Stomach (tissue), 9 donors: ENCODE data around the gene SUCLG2. TPM values are rescaled to one million over a fixed set of nuclear protein-coding genes. Genes with fewer than 3 reads are reported as not detected.

ENCODE experiments used
- DNase-seq, 2 donors: peaks; one replicate each; pipeline versions ENCODE4 v3.0.0 to v3.0.0-alpha.2; 2013 to 2019
- H3K27ac ChIP-seq, 5 donors: fragments of 200-600 bp in 4 of 5; sonication (generic) in 4 of 5; one replicate each; pipeline ENCODE4 v1.5.1; 2013 to 2019; ENCODE audit warnings: mild to moderate bottlenecking in 1 of 5, moderate library complexity in 1 of 5
- H3K27me3 ChIP-seq, 3 donors: fragments of 200-600 bp; sonication (generic); one replicate each; pipeline ENCODE4 v1.5.1; 2017 to 2019; ENCODE audit warnings: mixed run types in 1 of 3
- H3K36me3 ChIP-seq, 4 donors: fragments of 200-600 bp; sonication (generic); 1 replicate in 3 of 4; 2 replicates in 1 of 4; pipeline ENCODE4 v1.5.1; 2016 to 2019
- H3K4me1 ChIP-seq, 4 donors: fragments of 200-600 bp; sonication (generic); one replicate each; pipeline ENCODE4 v1.5.1; 2016 to 2019
- H3K4me3 ChIP-seq, 4 donors: fragments of 200-600 bp; sonication (generic) in 3 of 4; one replicate each; pipeline ENCODE4 v1.5.1; 2016 to 2019; ENCODE audit warnings: mild to moderate bottlenecking in 1 of 4
- H3K9me3 ChIP-seq, 4 donors: fragments of 200-600 bp; sonication (generic); one replicate each; pipeline ENCODE4 v1.5.1; 2016 to 2019
- EP300 ChIP-seq: sonication (generic); formaldehyde crosslinking; IDR thresholded peaks from one replicate; pipeline ENCODE4 v1.6.1; 2017; ENCODE audit warnings: antibody characterized with exemption
- POLR2A ChIP-seq, 4 donors: fragments of 450-650 bp; IDR thresholded peaks; one replicate each; pipeline ENCODE4 v1.6.1; 2016; ENCODE audit warnings: antibody characterized with exemption in 4 of 4, control low read depth in 2 of 4, mild to moderate bottlenecking in 1 of 4, moderate library complexity in 1 of 4
- POLR2AphosphoS5 ChIP-seq, 3 donors: sonication (generic); formaldehyde crosslinking; IDR thresholded peaks; one replicate each; pipeline ENCODE4 v1.6.1; 2016; ENCODE audit warnings: antibody characterized with exemption in 3 of 3
- WGBS, 5 donors: extraction: QIAGEN DNeasy Blood & Tissue Kit in 3 of 5; methylation state at CpG; one replicate each; pipeline versions ENCODE4 v1.1.5 to v1.1.7; 2013 to 2018; 5-methylcytosine and 5-hydroxymethylcytosine counted together
- intact Hi-C: fragments of 100-400 bp; cut with DNase I; formaldehyde crosslinking; loops from one replicate; pipeline ENCODE4 v1.15.1; 2023; ENCODE audit warnings: low total_unique reads
- polyA plus RNA-seq, 3 donors: library from polyadenylated mRNA; stranded (reverse); fragments of 200-250 nt; gene quantifications; one replicate each; pipeline ENCODE4 v1.2.3, GENCODE V29; 2013
- total RNA-seq, 5 donors: library from RNA; depleted of rRNA; stranded (reverse); fragments of >200 nt; gene quantifications; one replicate each; pipeline versions ENCODE4 v1.1.0 to v1.2.3, GENCODE V29; 2014 to 2016
- TF ChIP-seq, protein P1 (sequence below), 7 experiments: fragments of 450-650 bp in 4 of 7; fragments of 200-600 bp in 3 of 7; sonication (generic) in 3 of 7; IDR thresholded peaks; one replicate each; pipeline ENCODE4 v1.5.1; 2016 to 2019; ENCODE audit warnings: antibody characterized with exemption in 7 of 7, control low read depth in 2 of 7, mild to moderate bottlenecking in 1 of 7
- donor health status: healthy with polysubstance abuse.
- donor health status: Bipolar disorder and iron deficiency.
- donor health status: healthy.

The SUCLG2 gene
- total and polyA plus RNA-seq, 8 donors = 30.9 to 174 (median 74.9) TPM

GRCh38 chr3:67688231-67688630 lies 33.8 kb upstream of the SUCLG2 start:
- DNase-seq = no peak
- no peaks in the 10 kb centered on the region for H3K4me1 ChIP-seq
- 93 to 99% (median 93%) methylated on average over 2 of the region's 2 CpGs for WGBS, 5 donors
- H3K27ac ChIP-seq = no peak overlapping the region
- no peak overlapping the region for H3K4me3 ChIP-seq
- no peaks in the 10 kb centered on the region for H3K9me3 ChIP-seq
- H3K27me3 ChIP-seq = no peaks in the 10 kb centered on the region
- TF ChIP-seq POLR2AphosphoS5 (IDR thresholded peaks at IDR 0.05) (no peak), POLR2A (IDR thresholded peaks at IDR 0.05) (no peak), EP300 (no peak)
- TF ChIP-seq, protein P1, sequence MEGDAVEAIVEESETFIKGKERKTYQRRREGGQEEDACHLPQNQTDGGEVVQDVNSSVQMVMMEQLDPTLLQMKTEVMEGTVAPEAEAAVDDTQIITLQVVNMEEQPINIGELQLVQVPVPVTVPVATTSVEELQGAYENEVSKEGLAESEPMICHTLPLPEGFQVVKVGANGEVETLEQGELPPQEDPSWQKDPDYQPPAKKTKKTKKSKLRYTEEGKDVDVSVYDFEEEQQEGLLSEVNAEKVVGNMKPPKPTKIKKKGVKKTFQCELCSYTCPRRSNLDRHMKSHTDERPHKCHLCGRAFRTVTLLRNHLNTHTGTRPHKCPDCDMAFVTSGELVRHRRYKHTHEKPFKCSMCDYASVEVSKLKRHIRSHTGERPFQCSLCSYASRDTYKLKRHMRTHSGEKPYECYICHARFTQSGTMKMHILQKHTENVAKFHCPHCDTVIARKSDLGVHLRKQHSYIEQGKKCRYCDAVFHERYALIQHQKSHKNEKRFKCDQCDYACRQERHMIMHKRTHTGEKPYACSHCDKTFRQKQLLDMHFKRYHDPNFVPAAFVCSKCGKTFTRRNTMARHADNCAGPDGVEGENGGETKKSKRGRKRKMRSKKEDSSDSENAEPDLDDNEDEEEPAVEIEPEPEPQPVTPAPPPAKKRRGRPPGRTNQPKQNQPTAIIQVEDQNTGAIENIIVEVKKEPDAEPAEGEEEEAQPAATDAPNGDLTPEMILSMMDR (IDR thresholded peaks at IDR 0.05) = no peak
- H3K36me3 ChIP-seq = no peaks in the 10 kb centered on the region
- intact Hi-C loops = no loop called here

GRCh38 chr3:67686069-67686468 lies 31.7 kb upstream of the SUCLG2 start:
- no peaks in the 10 kb centered on the region for H3K4me1 ChIP-seq
- H3K4me3 ChIP-seq = no peak overlapping the region
- no peak overlapping the region for H3K27ac ChIP-seq
- TF ChIP-seq POLR2AphosphoS5 (IDR thresholded peaks at IDR 0.05) (no peak), POLR2A (IDR thresholded peaks at IDR 0.05) (no peak), EP300 (no peak)
- TF ChIP-seq, protein P1 (IDR thresholded peaks at IDR 0.05) = no peak
- intact Hi-C loops = no loop called here
- no peaks in the 10 kb centered on the region for H3K27me3 ChIP-seq
- DNase-seq = no peak
- 85 to 95% (median 92%) methylated on average over 8 of the region's 8 CpGs for WGBS, 5 donors
- no peaks in the 10 kb centered on the region for H3K9me3 ChIP-seq
- no peaks in the 10 kb centered on the region for H3K36me3 ChIP-seq

- no peak overlapping the region for H3K27ac ChIP-seq
- no peak overlapping the region for H3K4me3 ChIP-seq
- no peaks in the 10 kb centered on the region for H3K36me3 ChIP-seq
- WGBS, 5 donors = 66 to 80% (median 76%) methylated on average over 1 of the region's 1 CpG
- H3K27me3 ChIP-seq = no peaks in the 10 kb centered on the region
- no peaks in the 10 kb centered on the region for H3K4me1 ChIP-seq
- no peaks in the 10 kb centered on the region for H3K9me3 ChIP-seq
- TF ChIP-seq, protein P1 (IDR thresholded peaks at IDR 0.05) = no peak
- no peak for TF ChIP-seq POLR2AphosphoS5 (IDR thresholded peaks at IDR 0.05)
- TF ChIP-seq EP300 = no peak
- TF ChIP-seq POLR2A (IDR thresholded peaks at IDR 0.05) = no peak
- peak in 1 of 2 donors; percentile 10 for DNase-seq
- intact Hi-C loops = no loop called here
Measured at GRCh38 chr3:67685499-67685898, 31.1 kb upstream of the SUCLG2 start.

DNA sequence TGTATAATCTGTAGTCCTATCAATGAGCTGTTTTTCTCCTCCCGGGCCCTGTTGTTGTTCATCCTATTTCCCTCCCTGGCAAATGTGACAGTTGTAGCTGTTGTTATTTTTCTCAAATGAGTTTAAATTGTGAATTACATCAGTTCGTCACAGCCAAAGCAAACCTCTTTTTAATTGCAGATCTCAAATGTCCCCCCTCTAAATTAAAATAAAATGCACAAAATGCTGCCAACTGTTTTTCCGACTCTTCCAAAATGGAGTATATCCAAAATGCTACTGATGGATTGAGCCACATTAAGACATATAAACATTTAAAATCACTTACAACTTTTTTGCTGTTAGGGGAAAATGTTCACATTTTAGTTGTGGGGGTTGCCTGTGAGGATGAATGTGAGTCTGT lies 29.8 kb upstream of the SUCLG2 start:
- intact Hi-C loops = no loop called here
- TF ChIP-seq POLR2AphosphoS5 (IDR thresholded peaks at IDR 0.05) = no peak
- no peak for TF ChIP-seq POLR2A (IDR thresholded peaks at IDR 0.05)
- TF ChIP-seq EP300 = no peak
- TF ChIP-seq, protein P1 (IDR thresholded peaks at IDR 0.05) = no peak
- Histone ChIP-seq H3K27ac (no peak overlapping the region), H3K4me1 (no peaks in the 10 kb centered on the region), H3K4me3 (no peak overlapping the region), H3K27me3 (no peaks in the 10 kb centered on the region), H3K36me3 (no peaks in the 10 kb centered on the region), H3K9me3 (no peaks in the 10 kb centered on the region)
- WGBS, 5 donors = 87 to 91% (median 91%) methylated on average over 3 of the region's 3 CpGs
- DNase-seq = no peak
